Brain pericyte (primary cell): Measurements from ENCODE around the gene ZFC3H1.

Experiments used
- DNase-seq: peaks from one replicate; pipeline ENCODE4 v3.0.0-alpha.2; 2012; ENCODE audit warnings: low read depth, low spot score

The ZFC3H1 gene

DNA sequence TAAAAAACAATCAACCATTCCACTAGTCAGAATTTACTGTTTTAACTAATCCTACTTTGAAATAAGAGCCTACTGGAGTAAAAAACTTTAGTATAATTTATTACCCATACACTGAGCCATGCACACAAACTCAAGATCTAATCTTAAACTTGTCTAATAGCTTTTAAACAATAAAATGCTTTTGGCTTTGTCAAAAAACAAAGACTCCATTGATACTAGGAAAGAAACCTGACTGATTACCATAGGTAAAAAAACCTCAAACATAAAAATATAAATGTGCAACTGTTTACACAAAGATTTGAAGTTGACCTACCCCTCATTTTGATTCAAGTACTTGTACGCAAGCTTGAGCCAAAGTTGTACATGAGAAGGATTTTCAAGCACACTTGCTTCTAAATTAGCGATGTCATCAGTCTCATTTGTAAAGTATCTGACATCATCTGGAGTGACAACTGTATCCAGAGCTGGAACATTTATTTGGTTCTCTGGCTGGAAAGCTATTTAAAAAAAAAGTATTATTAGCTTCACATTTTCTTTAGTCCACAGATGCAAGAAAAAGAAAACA lies 36.1 kb downstream of the ZFC3H1 start:
- no peak for DNase-seq

DNA sequence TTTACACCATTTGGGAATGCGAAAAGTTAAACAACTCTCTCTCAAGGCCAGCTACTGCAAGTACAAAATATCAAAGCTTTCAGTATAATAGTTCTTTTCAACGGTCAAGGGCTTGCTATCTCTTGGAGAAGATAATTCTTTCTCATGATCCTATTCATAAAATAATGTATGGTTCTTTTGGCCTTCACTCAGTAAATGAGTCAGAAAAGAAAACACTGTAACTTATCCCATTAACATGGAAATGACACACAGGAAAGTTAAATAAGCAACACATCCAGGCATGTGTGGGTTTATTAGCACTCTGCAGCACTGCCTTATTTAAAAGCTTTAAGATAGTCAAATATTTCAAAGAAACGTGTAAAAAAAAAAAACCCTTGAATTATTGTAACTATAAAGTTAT lies 36.9 kb downstream of the ZFC3H1 start:
- DNase-seq: no peak

DNA sequence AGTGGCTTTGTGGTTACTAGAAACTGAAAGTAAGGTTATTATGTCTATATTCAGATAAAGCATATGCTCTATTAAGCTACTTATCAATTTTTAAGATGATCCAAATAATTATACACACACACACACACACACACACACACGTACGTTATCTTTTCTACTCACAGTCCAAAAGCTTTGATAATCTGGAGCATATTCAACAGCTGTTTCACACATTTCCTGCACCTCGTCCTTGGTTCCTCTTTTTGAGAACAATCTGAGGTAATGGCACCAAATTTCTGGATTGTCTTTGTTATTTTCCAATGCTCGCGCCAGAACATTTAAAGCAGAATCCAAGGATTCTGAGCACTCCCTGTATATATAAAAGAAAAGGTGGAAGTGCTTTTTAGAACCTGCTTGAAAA lies 37.5 kb downstream of the ZFC3H1 start:
- no peak for DNase-seq

DNA sequence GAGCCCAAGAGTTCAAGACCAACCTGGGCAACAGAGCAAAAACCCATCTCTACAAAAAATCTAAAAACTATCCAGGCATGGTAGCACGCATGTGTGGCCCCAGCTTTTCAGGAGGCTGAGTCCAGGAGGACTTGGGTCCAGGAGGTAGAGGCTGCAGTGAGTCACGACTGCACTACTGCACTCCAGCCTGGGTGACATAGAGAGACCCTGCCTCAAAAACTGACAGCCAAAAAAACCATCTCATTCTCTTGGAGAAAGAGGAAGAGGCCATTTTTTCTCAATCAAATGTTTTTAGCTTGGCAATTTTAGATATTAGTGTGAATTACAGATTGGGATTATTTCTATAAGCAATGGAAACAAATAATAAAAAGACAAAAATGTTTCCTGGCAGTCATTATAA lies 38.2 kb downstream of the ZFC3H1 start:
- no peak for DNase-seq

DNA sequence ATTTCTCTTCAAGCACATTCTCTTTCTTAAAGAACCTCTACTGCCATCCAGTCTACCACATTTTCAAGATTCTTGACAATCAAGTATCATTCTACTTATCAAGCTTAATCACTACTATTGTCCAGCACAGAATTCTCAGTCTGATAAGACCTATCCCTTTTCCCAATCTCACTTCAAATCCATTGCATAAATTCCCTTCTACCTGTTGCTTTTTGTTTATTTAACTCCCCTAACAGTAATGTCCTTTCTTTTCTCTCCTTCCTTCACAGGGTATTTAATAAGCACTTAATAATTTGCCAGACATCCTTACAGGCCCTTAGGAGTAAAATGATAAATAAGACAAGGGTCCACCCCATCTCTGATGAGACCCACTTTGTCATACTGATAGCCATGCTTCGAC lies 41.7 kb downstream of the ZFC3H1 start:
- DNase-seq: no peak

DNA sequence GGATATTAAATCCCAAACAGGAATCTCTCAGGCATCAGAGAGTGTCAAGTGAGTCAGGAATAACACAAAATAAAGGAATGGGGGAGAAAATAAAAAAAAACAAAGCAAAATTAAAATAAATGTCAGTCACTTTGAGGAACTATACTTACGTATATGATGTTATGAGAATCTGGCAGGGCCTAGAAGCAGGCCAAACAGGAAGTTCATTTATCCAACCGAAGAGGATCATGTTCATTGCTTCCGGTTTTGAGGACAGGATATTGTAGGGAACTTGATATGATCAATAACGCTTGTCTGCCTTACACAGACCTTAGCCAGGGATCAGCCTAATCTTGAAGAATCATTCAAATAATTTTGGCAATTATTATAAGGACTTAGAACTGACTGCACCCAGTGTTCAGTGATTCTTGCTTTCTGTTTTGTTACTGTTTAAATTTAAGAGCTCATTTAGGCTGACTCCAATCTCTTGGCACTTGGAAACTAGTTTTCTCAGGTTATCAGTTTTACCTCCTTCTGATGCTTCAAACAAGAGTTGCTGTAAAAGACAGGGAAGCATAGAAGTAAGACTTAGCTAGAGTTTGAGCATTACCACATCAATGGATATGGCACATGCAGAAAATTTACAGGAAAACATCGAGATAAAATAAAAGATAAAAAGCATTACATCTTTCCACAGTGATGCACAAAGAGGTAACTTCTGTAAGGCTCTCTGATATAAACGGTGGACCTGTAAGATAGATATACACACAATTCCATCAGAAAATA lies 53.4 kb downstream of the ZFC3H1 start:
- DNase-seq: no peak

DNA sequence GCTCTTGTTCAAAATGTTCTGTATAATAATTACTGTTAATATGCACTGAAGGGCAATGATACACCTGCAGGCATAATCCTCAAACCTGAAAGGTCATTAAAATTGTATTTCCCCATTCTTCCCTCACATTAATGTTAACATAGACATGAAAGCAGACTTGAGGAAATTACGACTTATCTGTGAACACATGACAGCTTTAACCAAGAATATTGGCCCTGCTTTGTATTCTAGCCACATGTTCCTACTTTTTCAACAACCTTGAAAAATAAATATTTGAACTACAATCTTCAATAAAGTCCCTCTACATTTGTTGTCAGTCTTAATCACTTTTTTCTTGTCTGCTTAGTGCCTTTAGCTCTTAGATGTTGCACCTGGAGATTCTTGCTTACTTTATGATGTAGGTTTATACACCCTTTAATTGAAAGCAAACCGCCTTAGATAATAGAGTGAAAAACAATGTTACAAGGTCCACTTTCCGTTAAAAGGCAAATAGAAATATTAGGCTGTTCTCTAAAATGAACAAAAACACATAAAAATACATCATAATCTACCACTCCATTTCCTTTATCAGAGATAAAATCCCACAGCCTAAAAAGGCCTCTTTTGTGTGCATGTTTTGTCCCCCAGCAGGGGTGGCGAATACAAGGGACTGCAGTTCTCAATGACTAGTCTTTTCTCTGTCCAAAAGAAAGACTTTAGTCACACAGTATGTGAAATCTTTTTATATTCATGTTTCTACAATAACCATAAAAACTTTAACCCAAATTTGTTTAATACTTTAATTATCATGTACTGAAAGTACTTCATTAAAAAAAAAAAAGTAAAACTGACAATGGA lies 55.9 kb downstream of the ZFC3H1 start:
- no peak for DNase-seq

DNA sequence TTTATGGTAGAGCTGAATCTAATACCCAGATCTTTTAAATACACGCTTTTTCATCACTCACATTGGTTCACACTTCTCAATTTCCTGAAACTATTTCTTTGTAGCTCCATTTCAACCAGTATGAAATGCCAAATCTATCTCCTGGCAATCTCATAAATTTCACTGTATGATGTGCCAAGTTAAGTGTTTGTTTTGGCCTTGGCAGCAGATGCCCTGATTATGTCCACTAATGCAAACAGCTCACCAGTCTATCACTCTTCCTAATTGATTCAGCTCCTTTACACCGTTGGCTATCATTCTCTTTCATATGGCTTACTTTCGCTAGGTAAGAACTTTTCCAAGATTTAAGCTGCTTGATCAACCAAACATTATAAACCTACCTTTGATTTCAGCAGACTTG lies 58.6 kb downstream of the ZFC3H1 start:
- DNase-seq: no peak

DNA sequence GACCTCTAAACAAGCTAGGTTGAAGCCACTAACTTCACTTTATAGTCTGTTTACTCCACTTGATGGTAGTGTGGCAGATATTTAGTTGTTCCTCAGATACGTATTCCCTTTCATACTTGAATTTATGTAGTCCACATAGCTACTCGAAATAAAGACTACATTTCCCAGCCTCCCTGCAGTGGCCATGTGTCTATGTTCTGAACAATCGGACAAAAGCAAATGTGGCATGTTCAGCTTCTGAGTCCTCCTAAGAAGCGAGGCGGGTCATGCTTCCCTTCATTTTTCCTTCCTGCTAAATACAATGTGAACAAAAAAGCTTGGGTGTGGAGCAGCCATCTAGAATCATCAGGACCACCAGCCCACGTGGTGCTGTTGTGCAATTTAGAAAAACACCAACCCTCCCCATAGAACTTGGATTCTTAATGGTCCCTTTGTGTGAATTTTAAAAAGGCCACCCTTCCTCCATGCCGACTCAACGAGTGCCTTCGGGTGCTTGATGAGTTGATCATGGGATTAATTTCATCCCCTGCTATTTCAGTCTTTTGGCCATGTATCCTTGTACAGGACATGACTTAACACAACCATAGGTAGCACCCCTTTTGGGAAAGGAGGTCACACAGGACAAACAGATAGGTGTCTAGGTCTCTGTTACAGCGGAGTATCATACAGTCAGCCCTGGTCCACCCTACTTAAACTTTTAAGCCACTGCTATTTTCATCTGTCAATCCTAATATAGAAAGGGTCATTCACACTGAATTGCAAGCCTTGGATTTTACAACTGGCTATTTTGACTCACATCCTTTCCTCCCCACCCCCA lies 60.7 kb downstream of the ZFC3H1 start:
- no peak for DNase-seq

DNA sequence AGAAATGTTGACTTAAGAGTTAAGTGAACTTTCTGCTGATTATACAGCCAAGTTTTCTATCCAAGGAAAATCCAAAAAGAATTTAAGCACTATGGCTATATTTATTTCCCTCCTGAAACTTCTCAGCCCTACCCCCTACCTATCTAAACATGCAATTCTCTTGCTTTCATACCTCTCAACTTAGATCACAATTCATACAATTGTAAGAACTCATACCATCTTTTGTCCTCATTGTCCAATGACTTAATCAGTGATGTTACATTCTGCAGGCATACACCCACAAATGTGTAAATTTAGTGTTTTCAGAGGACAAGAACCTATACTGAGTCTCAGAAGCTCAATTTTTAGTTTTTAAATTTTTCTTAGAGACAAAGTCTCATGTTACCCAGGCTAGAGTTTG lies 62.1 kb downstream of the ZFC3H1 start:
- DNase-seq: no peak

DNA sequence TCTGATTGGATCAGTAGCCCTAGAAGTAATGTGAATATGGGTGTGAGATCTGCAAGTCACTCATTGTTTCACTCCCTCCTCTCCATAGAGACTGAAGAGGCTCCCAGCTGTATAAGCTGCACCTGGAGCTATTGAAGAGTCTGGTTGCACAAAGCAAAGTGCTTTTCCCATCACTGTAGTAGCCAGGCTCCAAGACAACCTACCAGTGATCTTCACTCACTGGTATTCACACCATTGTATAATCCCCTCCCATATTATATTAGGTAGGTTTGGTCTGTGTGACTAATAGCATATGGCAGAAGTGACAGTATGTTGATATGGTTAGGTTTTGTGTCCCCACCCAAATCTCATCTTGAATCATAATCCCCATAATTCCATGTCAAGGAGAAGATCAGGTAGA lies 64.4 kb downstream of the ZFC3H1 start:
- no peak for DNase-seq

DNA sequence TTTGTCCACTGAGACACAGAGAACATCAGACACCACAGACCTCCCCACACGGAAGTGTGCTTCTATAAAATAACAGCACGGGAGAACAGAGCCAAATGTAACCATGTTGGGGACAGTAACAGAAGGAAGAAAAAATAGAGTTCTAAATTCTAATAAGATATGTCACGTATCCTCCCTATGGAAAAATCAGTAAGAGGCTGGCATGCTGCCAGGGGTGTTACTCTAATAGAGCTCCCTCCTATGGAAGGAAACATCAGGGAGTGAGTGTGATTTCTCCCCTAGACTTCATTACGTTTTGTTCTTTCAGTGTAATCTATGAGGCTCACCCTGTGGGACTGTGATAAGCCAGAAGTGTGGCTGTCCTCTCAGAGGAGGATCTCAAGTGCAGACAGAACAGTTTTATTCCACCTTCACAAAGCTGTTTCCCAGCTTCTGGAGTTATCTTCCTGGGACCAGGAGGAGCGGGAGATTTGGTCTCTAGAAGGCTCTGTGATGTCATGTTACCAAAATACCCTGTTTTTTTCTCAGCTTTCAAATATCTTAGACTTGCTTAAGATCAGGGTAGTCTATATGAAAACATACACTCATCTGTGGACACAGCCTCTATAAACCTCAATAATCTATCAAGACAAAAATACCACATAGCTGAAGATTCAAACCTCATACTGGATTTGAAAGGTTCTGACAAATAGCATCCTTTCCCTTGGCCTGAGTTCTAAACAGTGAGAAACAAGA lies 69.3 kb downstream of the ZFC3H1 start:
- no peak for DNase-seq

DNA sequence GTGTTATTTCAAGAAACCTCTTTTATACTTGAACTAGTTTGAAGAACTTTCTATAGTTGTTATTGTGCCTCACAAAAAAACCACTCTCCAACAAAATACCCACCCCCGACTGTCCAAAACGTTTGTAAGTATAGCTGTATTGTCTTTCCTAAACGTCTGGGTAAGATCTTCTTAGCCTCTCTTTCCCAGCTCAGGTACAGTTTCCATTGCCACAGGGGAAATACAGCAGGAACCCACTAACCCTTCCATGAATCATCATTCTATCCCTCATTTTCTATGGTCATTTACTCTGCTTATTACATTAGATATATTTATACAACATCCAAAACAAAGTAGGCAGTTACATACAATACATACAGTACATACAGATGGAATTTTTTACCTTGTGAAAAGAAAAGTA lies 70.8 kb downstream of the ZFC3H1 start:
- DNase-seq: no peak

DNA sequence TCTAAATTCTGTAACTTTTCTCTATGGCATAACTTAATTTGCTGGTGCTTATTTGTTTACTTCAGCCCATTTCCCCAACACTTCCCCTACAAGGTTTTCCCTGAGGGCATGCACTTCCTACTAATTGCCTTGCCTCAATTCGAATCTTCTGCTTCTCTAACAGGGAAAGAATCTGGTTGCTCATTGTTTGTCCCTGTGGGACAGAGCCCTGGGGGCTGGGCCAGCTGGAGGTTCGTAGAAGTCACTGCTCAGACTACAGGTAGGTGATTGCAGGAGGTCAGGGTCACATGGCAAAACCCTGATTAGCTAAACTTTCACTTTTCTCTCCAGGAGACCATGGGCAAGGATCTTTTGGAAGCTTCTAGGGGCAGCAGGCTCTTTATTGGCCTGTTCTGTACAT lies 72.0 kb downstream of the ZFC3H1 start:
- no peak for DNase-seq

DNA sequence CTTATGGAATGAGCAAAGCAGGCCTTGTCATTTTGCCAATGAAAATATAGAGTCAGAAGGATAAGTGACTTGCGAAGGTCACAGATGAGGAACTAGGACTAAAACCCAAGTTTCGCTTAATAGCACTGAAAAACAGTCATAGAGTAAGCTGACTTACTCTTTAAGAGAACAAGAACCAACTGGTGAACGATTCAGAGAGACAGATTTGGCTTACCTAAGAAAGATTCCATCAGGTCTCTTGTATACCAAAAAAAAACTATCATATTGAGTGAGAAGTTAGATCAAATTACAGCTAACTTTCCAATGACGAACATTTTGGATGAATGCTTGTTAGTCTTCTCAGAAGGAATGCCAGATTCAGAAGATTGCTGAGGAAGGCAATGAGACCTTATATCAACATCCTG lies 74.2 kb downstream of the ZFC3H1 start:
- DNase-seq: no peak

DNA sequence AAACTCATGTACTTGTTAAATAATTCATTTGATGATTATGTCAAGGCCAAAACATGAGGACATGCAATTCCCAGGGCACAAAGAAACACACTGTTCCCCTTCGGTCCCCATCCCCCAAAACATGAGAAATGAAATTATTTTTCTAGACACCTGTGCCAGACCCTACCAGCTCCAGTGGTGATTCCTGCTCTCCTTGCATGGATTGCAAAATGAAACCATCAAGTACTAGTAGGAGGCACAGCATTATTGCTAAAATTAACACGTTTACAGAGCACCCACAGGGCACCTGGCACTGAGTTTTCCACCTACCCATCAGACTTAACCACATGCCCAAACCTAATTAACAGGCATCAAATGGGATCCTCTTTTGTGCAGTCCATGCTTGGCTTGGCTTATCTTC lies 76.6 kb downstream of the ZFC3H1 start:
- DNase-seq: no peak

DNA sequence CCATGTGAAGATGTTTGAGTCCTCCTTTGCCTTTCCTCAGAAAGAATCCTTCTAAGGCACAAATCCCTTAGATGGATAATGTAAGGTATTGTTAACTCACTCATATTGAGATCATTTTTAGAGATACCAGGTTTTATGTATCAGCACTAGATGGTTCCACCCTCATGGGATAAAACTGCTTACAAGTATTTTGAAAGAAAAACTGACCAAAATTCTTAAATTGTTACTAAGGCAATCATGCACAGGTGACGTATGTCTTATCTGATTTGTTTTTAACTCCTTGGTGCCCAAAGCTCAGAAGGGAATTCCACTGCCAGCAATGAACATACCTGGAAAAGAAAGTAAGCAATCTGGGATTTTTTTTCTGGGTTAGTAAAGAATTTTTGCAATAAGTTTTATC lies 78.4 kb downstream of the ZFC3H1 start:
- DNase-seq: no peak

DNA sequence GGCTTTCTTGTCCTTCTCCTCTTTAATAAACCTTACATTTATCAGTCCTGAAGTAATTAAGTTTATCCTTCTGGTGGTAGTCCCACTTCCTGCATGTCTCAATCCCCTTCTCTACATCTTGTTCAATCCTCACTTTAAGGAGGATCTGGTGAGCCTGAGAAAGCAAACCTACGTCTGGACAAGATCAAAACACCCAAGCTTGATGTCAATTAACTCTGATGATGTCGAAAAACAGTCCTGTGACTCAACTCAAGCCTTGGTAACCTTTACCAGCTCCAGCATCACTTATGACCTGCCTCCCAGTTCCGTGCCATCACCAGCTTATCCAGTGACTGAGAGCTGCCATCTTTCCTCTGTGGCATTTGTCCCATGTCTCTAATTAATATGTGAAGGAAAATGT lies 79.3 kb downstream of the ZFC3H1 start:
- no peak for DNase-seq

DNA sequence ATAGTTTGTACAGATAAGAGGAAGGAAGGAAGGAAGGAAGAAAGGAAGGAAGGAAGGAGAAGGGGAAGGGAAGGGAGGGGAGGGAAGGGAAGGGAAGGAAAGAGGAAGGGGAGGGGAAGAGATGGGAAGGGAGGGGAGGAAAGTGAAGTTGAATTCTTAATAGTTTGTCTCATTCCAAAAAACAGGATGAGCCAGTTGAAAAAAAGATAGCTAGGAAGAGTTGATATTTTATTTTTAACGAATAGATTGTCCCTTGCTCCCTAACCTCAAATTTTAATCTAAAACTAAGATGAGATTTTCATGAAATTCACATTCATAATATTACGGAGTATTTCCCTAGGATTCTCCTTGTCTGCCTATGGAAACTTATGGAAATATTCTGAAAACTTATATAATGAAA lies 80.7 kb downstream of the ZFC3H1 start:
- DNase-seq: no peak

DNA sequence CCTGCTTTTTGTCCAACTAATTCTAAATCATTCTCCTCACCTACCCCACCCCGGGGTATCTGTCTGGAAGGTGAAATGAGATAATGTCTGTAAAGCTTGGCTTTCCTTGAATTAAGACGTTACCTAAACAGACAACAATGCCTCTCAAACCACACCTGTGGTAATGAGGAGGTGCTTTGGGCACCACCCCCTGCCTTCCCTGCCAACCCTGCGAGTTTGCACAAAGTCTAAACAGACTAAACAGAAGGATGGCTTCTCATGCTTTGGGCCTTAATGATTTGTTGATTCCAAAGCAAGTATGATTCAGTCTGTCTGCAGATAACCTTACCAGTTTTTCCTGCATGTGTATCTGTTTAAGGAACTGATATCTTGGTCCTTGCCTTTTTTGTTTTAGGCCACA lies 82.4 kb downstream of the ZFC3H1 start:
- no peak for DNase-seq

DNA sequence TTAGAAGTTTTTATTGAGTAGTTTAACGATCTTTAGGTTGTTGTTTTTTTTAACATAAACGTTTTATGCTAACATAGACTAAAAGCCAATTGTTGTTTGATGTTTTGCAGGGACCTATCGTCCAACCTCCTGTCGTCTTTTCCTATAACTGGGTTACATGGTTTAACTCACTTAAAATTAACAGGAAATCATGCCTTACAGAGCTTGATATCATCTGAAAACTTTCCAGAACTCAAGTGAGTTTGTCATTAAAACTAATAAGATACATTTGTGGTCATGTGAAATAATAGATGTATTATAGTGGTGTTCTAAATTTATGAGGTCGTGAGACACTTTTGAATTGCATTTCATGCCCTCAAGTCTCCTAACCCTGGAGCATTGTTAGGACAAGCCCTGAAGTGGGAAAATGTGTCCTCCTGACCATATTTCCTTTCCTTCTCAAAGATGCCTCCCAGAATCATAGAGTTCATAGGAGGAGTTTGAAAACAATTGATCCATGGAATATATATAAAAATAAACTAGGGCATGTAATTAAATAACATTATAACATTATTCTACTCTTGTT lies 84.9 kb downstream of the ZFC3H1 start:
- no peak for DNase-seq
